ENCODE measurements around the gene KCNIP4. TPM values are rescaled to one million over a fixed set of nuclear protein-coding genes. Genes with fewer than 3 reads are reported as not detected.
"Not testable (repeated sequence)": the region's sequence is repeated elsewhere in the genome, so short reads cannot be mapped to it uniquely, and the experiment has no call there.

The KCNIP4 gene
- polyA plus RNA-seq, 5 donors = 2.2 to 5.2 (median 4.9) TPM

GRCh38 chr4:20764366-20764992, 1184.1 kb downstream of the KCNIP4 start:
- no peak for DNase-seq

GRCh38 chr4:20761826-20762225, 1186.7 kb downstream of the KCNIP4 start:
- DNase-seq = no peak

- no peak for DNase-seq
These were observed 1187.2 kb downstream of the KCNIP4 start for GRCh38 chr4:20761382-20761781.

- DNase-seq = no peak
These were observed 1188.5 kb downstream of the KCNIP4 start for GRCh38 chr4:20760053-20760452.

GRCh38 chr4:20754036-20754435, 1194.5 kb downstream of the KCNIP4 start:
- DNase-seq = no peak

DNA sequence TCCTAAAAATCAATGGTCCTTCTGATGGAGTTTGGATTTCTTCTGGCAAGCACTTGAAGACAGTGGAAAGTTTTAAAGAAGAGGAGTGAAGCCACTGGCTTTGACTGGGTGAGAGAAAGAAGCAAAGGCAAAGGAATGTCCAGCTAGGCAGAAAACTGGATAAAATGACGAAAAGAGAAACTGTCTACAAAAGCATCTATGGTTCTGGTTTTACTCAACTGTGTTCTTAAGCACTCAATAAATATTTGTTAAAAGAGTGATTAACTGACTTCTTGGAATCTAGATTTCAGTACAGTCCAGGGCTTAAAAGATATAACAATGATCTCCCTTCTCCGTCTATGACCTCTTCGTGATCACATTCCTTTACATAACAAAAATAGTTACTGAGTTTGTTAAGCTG, 1195.9 kb downstream of the KCNIP4 start:
- no peak for DNase-seq

GRCh38 chr4:20746000-20746399, 1202.6 kb downstream of the KCNIP4 start:
- not testable (repeated sequence) for DNase-seq

- DNase-seq = no peak
These were observed 1212.6 kb downstream of the KCNIP4 start for GRCh38 chr4:20735931-20736330.

DNA sequence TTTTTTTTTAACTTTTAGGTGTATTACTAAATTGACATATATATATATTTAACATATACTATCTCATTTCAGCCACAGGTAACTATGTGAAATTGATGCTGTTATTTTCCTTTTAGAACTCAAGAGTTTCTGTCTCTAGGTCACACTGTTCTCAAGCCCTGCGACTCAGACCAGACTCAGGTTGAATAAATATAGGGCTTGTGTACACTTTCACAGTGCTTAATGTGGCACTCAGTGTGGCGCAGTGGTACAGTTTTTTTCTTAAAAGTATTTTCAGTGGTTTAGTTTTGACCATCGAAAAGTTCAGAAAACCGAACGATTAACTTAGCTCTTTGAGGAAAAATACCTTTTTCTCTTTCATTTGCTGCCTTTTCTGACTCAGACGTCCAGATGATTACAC, 1223.7 kb downstream of the KCNIP4 start:
- no peak for DNase-seq

GRCh38 chr4:20723463-20723862, 1225.1 kb downstream of the KCNIP4 start:
- DNase-seq = no peak

DNA sequence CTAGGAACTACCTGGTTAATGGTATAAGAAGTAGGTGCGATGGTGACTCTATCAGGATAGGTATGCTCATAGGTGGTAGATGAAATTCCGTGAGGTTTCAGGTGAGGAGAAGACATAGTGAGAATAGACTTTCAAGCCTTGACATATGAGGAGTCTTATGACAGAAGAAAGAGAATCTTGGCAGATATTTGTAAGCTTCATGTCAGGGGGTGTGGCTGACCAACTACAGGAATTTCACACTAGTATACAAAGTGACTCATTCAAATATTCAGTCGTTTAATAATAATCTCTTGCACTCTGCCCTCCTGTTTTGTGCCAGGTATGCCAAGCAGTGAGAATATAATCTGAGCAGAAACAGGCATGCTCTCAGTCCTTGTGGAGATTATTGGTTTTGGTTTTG, 1225.6 kb downstream of the KCNIP4 start:
- DNase-seq = no peak

- DNase-seq = no peak
These were observed 1237.2 kb downstream of the KCNIP4 start for GRCh38 chr4:20711335-20711734.

GRCh38 chr4:20700007-20700761, 1248.4 kb downstream of the KCNIP4 start, which contains the start of gene PACRGL:
Gene PACRGL (plus strand): TSS chr4:20700458. CDS start chr4:20704482, 4,024 bp downstream.
- DNase-seq = peak; percentile 97

DNA sequence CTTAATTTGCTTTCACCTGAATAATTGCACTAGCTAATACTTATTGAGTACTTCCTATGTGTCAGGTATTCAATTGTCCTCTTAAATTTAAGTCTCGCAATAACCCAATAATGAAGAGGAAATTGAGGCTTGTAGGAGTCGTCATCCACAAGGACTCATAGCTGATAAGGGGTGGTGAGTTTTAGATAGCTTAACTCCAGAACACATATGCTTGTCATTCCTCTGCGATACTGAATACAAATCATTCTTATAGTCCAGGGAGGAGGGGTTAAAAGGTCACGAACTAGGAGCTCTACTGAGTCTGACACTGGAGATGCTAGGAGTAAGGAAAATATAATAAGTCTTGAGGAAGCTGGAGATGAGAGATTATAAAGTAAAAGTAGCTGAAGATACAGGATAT, 1249.8 kb downstream of the KCNIP4 start:
- DNase-seq = no peak

GRCh38 chr4:20698382-20698781, 1250.2 kb downstream of the KCNIP4 start:
- no peak for DNase-seq

- no peak for DNase-seq
These were observed 1251.8 kb downstream of the KCNIP4 start for GRCh38 chr4:20696815-20697214.

- no peak for DNase-seq
These were observed 1260.7 kb downstream of the KCNIP4 start for GRCh38 chr4:20687864-20688263.

DNA sequence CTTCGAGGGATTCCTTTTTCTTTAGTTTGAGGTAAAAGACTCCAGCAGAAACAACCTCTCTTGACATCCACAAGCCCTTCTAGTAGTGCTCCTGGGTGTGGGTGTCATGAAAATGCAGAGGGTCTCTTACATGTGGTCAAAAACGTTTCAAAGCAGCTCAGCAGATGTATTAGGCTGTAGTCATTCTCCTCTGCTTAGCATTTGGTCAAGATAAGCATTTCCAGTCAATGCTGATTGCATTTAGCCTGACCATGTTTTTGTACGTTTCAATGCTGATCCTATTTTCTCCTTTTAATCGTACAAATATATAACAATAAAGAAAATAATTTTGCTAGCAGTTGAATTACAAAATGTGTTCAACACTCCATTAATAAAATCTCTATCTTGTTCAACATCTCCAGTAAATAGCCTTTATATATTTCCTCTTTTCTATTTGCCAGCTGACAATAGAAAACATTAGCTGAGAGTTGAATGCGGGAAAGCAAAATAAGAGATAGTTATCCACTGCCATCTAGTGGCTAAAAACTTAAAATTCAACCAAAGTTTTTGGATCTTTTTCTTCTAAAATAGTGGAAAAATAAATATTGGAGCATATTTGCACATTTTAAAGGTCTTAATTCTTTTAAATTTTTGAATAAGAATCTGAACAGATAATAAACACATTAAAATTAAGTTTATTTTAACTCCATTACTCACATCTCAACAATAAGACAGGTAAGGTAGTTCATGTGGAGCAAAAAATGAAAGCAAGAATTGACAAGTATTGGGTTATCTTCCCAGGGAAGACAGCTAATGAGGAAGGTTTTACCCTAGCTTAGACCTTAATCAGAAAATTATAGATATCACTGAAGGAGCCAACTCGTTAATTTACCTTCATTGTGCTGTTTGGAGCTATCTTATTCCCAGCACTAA, 1263.5 kb downstream of the KCNIP4 start:
- peak; percentile 40 to 52 for DNase-seq

DNA sequence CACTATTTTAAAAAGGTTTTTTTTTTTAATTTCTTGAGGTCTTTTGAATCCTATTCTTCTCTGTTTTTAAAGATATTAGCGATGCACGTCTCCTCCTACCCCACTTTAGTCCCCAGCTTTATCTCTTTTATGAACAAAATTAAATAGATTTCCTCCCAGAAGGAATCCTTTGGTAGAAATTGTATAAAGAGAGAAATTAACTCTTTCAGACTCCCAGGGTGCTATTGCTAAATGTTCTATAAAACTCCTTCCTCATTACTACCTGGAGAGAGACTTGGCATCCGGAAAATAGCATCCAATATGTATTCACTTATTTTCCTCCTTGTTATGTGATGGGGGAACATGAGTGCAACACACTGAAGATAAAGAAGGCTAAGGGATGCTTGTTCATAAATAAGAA, 1264.8 kb downstream of the KCNIP4 start:
- no peak for DNase-seq

GRCh38 chr4:20682853-20683252, 1265.7 kb downstream of the KCNIP4 start:
- no peak for DNase-seq

DNA sequence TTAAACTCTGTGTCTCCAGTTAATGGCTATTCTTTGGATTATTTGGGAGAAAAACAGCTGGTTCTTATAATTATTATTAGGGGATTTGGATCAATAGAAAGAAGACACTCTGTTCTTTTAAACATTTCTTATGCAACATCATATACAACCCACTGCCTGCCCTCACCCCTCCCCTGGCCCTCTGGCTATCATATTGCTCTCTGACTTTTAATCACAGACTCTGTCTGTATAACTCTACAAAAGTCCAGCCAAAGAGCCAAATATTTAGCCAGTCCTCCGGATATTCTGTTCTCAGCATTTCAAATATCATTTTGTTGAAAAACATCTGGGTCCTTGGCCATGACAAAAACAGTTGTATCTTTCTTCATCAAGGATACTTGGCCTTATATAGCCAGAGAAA, 1267.3 kb downstream of the KCNIP4 start:
- peak; percentile 58 to 60 for DNase-seq

- peak; percentile 34 to 41 for DNase-seq
These were observed 1267.8 kb downstream of the KCNIP4 start for GRCh38 chr4:20680736-20681135.

Data from right lung (tissue), 5 donors.